HL-60/S4 treated with phorbol 12-myristate 13-acetate at 8.2 ng/mL for 4 days and 3 days (cell line): ENCODE results near the gene TNS2.
"Not testable (repeated sequence)": the region's sequence is repeated elsewhere in the genome, so short reads cannot be mapped to it uniquely, and the experiment has no call there.

ENCODE experiments used
- in situ Hi-C: fragments of 300-500 bp; cut with MboI; formaldehyde crosslinking; loops from 2 replicates; pipeline ENCODE4 v1.15.0; 2022; ENCODE audit warnings: low sequenced_read_pairs

The TNS2 gene

GRCh38 chr12:53049571-53050318 is at the start of gene TNS2:
Gene TNS2, plus strand, starts transcription at chr12:53050065. Its CDS starts 121 bp downstream, at chr12:53050186.
- in situ Hi-C loops: loop anchor here (25.0 kb wide), 2 partner anchors 238 to 413 kb away; partner anchors contain the start of genes MYG1, PCBP2 and PFDN5

GRCh38 chr12:53004178-53004577 is 45.7 kb upstream of the TNS2 start:
- in situ Hi-C loops: no loop called here

- in situ Hi-C loops: no loop called here
These were observed 45.3 kb upstream of the TNS2 start for GRCh38 chr12:53004582-53004981.

- in situ Hi-C loops: no loop called here
These were observed 44.5 kb upstream of the TNS2 start for GRCh38 chr12:53005215-53005985.

- in situ Hi-C loops: no loop called here
These were observed 43.7 kb upstream of the TNS2 start, which contains the start of gene EIF4B for GRCh38 chr12:53005986-53006809. Gene EIF4B, plus strand, starts transcription at chr12:53006456. Its CDS starts 28 bp downstream, at chr12:53006484.

GRCh38 chr12:53006810-53007309 is 43.0 kb upstream of the TNS2 start:
- in situ Hi-C loops: no loop called here

GRCh38 chr12:53007343-53007742 is 42.5 kb upstream of the TNS2 start:
- in situ Hi-C loops: no loop called here

- in situ Hi-C loops: not testable (repeated sequence)
These were observed 41.1 kb upstream of the TNS2 start for GRCh38 chr12:53008760-53009159.

- in situ Hi-C loops: no loop called here
These were observed 38.9 kb upstream of the TNS2 start for GRCh38 chr12:53010955-53011354.

GRCh38 chr12:53011889-53012288 is 38.0 kb upstream of the TNS2 start:
- in situ Hi-C loops: no loop called here

- in situ Hi-C loops: no loop called here
These were observed 36.9 kb upstream of the TNS2 start for GRCh38 chr12:53012928-53013327.

- in situ Hi-C loops: no loop called here
These were observed 35.2 kb upstream of the TNS2 start for GRCh38 chr12:53014709-53015108.

GRCh38 chr12:53025250-53025649 is 24.6 kb upstream of the TNS2 start:
- in situ Hi-C loops: loop anchor here (25.0 kb wide), 1 partner anchor 437 kb away; the partner anchor contains the start of gene PCBP2

GRCh38 chr12:53027014-53027413 is 22.9 kb upstream of the TNS2 start:
- in situ Hi-C loops: loop anchor here (25.0 kb wide), 1 partner anchor 435 kb away; the partner anchor contains the start of gene PCBP2

- in situ Hi-C loops: loop anchor here (25.0 kb wide), 1 partner anchor 431 kb away; the partner anchor contains the start of gene PCBP2
These were observed 18.2 kb upstream of the TNS2 start for GRCh38 chr12:53031616-53032015.

- in situ Hi-C loops: loop anchor here (25.0 kb wide), 1 partner anchor 428 kb away; the partner anchor contains the start of gene PCBP2
These were observed 16.0 kb upstream of the TNS2 start for GRCh38 chr12:53033832-53034231.

GRCh38 chr12:53034459-53034858 is 15.4 kb upstream of the TNS2 start:
- in situ Hi-C loops: loop anchor here (25.0 kb wide), 1 partner anchor 428 kb away; the partner anchor contains the start of gene PCBP2

- in situ Hi-C loops: loop anchor here (25.0 kb wide), 1 partner anchor 425 kb away; the partner anchor contains the start of gene PCBP2
These were observed 13.1 kb upstream of the TNS2 start for GRCh38 chr12:53036802-53037201.

GRCh38 chr12:53039851-53040250 is 10.0 kb upstream of the TNS2 start:
- in situ Hi-C loops: loop anchor here (25.0 kb wide), 1 partner anchor 422 kb away; the partner anchor contains the start of gene PCBP2
